Astrocyte of the spinal cord (primary cell): ENCODE data around the gene UCK1.

Source experiments
- DNase-seq: peaks from one replicate; pipeline ENCODE4 v3.0.0; 2011; ENCODE audit warnings: low read depth, low spot score
- H3K4me3 ChIP-seq: 2 replicates; pipeline ENCODE4 v1.5.1; 2011; ENCODE audit warnings: low read depth, mild to moderate bottlenecking, low read length, moderate library complexity
- in situ Hi-C: cut with HindIII; loops from 2 replicates; pipeline ENCODE4 v1.10.0; 2017; ENCODE audit warnings: low sequenced_read_pairs
- TF ChIP-seq, protein P1 (sequence below): IDR thresholded peaks from 2 replicates; pipeline ENCODE4 v1.5.1; 2012; ENCODE audit warnings: low read depth, mild to moderate bottlenecking, low read length, inconsistent platforms

UCK1 gene

DNA sequence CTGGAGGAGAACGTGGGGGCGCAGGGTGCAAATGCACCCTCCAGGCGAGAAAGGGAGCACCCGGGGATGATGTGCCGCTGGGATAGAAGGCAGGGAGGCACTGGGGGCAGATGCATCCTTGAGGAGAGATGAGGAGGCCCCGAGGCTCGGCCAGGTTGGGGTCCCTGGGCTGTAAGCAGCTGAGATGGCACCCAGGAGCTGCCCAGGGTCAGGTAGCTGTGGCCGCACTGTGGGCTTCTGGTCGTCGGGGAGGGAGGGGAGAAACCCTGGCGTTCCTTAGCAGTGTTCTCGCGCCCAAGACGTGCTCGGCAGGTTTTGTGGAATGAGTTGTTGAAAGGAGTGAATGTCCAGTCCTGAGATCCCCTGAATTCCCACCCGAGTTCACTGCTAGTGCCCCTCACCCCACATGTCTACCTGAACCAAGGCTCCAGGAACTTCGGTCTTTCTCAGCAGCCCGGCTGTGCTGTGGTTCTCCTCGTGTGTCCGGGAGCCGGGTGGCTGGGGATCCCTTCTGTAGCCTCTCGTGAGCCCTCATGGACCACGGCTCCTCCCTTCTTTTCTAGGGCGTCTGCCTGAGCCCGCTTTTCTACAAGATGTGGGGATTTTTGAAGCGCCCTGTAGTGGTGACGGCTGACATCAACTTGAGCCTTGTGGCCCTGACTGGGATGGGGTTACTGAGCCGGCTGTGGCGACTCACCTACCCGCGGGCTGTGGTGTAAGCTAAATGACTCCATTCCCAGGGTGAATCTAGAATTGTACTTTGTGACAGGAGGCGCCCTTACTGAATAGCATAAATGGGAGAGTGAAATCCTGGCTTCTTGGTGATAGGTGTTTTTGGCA lies 27.2 kb downstream of the UCK1 start:
- in situ Hi-C loops, result no loop called here
- H3K4me3 ChIP-seq, result peak overlapping the region; percentile 82
- TF ChIP-seq, protein P1, sequence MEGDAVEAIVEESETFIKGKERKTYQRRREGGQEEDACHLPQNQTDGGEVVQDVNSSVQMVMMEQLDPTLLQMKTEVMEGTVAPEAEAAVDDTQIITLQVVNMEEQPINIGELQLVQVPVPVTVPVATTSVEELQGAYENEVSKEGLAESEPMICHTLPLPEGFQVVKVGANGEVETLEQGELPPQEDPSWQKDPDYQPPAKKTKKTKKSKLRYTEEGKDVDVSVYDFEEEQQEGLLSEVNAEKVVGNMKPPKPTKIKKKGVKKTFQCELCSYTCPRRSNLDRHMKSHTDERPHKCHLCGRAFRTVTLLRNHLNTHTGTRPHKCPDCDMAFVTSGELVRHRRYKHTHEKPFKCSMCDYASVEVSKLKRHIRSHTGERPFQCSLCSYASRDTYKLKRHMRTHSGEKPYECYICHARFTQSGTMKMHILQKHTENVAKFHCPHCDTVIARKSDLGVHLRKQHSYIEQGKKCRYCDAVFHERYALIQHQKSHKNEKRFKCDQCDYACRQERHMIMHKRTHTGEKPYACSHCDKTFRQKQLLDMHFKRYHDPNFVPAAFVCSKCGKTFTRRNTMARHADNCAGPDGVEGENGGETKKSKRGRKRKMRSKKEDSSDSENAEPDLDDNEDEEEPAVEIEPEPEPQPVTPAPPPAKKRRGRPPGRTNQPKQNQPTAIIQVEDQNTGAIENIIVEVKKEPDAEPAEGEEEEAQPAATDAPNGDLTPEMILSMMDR, result no peak
- DNase-seq, result peak; percentile 22

DNA sequence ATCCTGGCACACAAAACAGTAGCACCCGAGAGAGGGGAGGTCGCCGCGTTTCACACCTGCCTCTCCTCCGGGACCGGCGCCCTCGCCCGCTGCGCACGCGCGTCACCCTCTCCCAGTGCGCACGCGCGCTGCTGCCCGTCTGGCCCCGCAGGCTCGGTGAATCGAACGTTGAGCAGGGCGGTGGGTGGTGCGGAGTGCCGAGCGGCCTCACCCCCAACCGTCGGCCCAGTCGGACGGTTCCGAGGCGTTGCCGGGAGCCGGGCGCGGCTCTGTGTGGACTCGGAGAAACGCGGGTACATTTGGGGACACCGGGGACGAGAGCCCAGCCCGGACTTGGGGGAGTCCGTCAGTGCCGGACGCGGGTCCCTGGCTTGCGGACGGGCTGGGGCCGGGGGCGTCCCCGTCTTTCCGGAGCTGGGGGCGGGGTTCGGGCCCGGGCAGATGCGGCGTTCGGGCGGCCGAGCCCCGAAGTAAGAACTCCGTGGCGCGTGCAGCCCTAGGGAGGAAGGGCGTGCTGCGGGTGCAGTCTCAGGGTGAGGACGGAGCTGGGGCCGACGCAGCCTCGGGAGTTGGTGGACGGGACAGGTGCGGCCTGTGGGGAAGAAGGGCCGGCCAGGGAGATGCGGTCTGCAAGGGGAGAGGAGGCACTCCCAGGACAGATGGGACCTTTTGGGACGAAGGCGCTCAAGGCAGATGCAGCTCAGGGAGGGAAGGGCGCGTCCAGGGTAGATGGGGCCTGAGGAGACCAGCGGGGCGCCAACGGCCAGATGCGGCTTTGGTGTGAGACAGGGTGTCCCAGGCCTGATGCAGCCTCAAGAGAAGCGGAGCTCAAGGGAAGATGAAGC lies 28.1 kb downstream of the UCK1 start, which contains the start of gene POMT1:
Gene POMT1, plus strand, starts transcription at position 138 of the 845 bp plus-strand sequence. CDS start 1,301 bp downstream, outside the sequence.
- TF ChIP-seq, protein P1, result no peak
- DNase-seq, result peak; percentile 79
- peak within 1 kb of the TSS; percentile 82 for H3K4me3 ChIP-seq
- in situ Hi-C loops, result no loop called here

DNA sequence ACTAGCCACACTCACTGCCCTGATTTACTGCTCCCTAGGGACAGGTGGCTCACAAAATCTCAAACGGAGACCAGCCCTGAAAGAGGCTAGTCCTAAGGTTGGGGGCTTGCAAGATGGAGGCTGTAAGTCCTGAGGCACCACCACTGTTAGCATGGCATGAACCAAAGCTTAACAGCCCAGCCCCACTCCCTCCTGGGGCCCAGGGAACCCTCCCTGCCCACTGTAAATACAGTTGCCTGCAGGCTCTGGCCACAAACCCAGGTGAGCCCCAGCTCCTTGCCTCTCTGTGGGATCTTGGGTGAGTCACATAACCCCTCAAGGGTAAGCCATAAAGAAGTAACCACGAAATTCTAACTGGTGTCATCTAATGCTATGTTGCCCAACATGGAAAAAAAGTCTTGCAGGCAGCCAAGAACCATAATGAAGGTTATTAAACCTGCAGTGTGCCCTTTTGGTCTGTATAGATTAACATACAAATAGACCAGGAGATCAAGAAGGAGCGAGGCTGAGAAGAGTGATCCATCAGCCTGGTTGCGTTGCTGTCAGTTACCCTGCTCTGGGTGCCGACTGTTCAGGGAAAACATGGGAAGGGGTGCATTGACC lies 30.0 kb downstream of the UCK1 start:
- H3K4me3 ChIP-seq, result no peak overlapping the region
- in situ Hi-C loops, result no loop called here
- DNase-seq, result peak; percentile 78
- TF ChIP-seq, protein P1, result no peak

DNA sequence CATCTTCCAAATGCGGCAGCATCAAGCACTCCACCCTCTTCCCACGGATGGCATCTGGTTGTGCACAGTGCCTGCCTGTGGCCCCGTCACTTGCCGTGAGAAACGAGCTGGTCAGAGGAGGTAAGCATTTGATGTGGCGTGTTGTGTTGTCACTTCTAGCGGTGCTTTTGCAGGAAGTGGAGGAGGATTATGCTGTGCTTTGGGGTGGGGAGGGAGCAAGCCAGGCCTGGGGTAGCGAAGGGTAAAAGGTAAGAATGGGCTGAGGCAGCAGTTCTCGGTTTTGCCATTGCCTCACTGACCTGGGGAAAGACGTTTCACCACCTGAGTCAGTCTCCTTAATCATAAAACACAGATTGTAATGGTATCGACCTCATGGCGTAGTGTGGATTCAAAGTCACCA lies 30.7 kb downstream of the UCK1 start:
- no peak overlapping the region for H3K4me3 ChIP-seq
- no peak for DNase-seq
- in situ Hi-C loops, result no loop called here
- TF ChIP-seq, protein P1, result no peak

DNA sequence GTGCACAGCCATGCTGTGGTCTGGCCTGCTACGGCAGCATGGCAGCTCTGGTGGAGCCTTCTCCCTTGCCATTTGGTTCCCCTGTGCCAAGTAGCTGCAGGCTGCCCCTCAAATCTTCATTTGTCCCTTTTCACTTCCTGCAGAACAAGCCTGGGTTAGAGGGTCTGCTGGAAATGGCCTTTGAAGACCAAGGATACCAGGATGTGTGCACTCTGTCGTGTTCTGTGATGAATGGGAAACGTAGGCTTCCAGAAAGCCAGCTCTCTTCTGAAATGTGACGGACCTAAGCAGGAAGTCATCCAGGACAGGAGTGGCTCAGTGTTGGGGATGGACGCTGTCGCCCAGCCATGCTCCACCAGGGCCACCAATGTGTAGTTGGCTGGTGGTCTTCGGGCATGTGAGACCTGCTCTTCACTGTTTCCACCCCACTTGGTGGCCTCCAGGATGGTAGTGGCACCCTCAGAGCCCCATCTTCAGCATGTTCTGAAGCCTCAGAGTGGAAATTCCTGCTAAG lies 31.8 kb downstream of the UCK1 start:
- TF ChIP-seq, protein P1, result no peak
- in situ Hi-C loops, result no loop called here
- no peak for DNase-seq
- no peak overlapping the region for H3K4me3 ChIP-seq

DNA sequence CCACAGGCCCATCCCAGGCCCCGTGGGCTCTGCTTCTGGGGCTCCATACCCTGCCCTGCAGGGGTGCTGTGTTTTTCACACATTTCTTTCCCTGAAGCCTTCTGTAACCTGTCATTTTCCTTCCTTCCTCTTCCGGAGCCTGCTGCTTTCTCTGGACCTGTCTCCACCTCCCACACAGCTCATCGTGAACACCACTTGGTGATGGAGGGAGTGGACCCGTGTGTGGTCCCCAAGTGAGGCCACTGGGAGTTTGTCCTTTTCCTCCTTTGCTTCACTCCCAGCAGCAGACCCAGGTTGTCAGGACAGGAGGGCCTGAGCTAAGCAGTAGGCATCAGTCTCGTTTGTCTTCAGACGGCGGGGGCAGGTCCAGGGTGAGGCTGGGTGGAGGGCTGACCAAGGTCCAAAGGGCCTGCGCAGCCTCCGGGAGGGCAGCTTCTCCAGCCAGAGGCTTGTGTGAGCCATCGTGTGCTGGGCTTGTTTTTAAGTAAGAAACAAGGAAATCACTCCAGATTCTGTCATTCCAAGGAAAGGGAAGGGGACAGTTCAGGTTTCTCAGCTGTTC lies 34.1 kb downstream of the UCK1 start:
- DNase-seq, result no peak
- TF ChIP-seq, protein P1, result no peak
- no peak overlapping the region for H3K4me3 ChIP-seq
- in situ Hi-C loops, result no loop called here
